Spinal cord (tissue), 10 donors: ENCODE measurements around the gene AXIN2. TPM values are rescaled to one million over a fixed set of nuclear protein-coding genes. Genes with fewer than 3 reads are reported as not detected.

Experiments used
- DNase-seq, 6 donors: peaks; one replicate each; pipeline versions ENCODE4 v3.0.0 to v3.0.0-alpha.2; 2013 to 2015; ENCODE audit warnings: low spot score in 6 of 6, low read depth in 4 of 6
- H3K27ac ChIP-seq: one replicate; pipeline ENCODE4 v1.5.1; 2013; ENCODE audit warnings: low read depth, low read length, control low read depth
- H3K27me3 ChIP-seq: one replicate; pipeline ENCODE4 v1.6.1; 2013; ENCODE audit warnings: low read length; ENCODE audit not compliant: control insufficient read depth, insufficient read depth
- H3K36me3 ChIP-seq: one replicate; pipeline ENCODE4 v1.6.1; 2013; ENCODE audit warnings: low read length; ENCODE audit not compliant: control insufficient read depth, insufficient read depth
- H3K4me1 ChIP-seq: one replicate; pipeline ENCODE4 v1.6.1; 2013; ENCODE audit warnings: low read length; ENCODE audit not compliant: control insufficient read depth, insufficient read depth
- H3K4me3 ChIP-seq: one replicate; pipeline ENCODE4 v1.5.1; 2013; ENCODE audit warnings: low read depth, low read length, control low read depth
- H3K9me3 ChIP-seq: one replicate; pipeline ENCODE4 v1.6.1; 2013; ENCODE audit warnings: low read length; ENCODE audit not compliant: control insufficient read depth, insufficient read depth
- whole genome bisulfite sequencing: methylation state at CpG from one replicate; pipeline ENCODE4 v1.1.5; 2013; ENCODE audit warnings: missing lambda C conversion rate; ENCODE audit not compliant: insufficient coverage; 5-methylcytosine and 5-hydroxymethylcytosine counted together
- polyA plus RNA-seq, 2 donors: library from polyadenylated mRNA; unstranded; fragments of 120-200 nt; gene quantifications; one replicate each; pipeline ENCODE4 v1.2.1, GENCODE V29; 2013; ENCODE audit not compliant: insufficient read length in 2 of 2
- total RNA-seq, 2 donors: library from RNA; depleted of rRNA in 1 of 2; stranded (reverse); fragments of 120-200 nt in 1 of 2; fragments of >200 nt in 1 of 2; gene quantifications; one replicate each; pipeline versions ENCODE4 v1.2.3 to v1.2.4, GENCODE V29; 2013 to 2014
- donor health status: healthy.

Gene AXIN2
- total and polyA plus RNA-seq, 4 donors = 17.4 to 51.4 (median 33.4) TPM

GRCh38 chr17:65595071-65595656 is 33.7 kb upstream of the AXIN2 start:
- no peaks in the 10 kb centered on the region for H3K9me3 ChIP-seq
- peaks cover 27% of the 10 kb centered on the region for H3K4me1 ChIP-seq
- no peak overlapping the region for H3K4me3 ChIP-seq
- peak overlapping the region; percentile 81 for H3K27ac ChIP-seq
- whole genome bisulfite sequencing = 42% methylated on average over 2 of the region's 4 CpGs
- H3K36me3 ChIP-seq = no peaks in the 10 kb centered on the region
- no peaks in the 10 kb centered on the region for H3K27me3 ChIP-seq
- no peak for DNase-seq

- H3K27ac ChIP-seq = peak overlapping the region; percentile 81
- H3K4me3 ChIP-seq = peak overlapping the region; percentile 26
- no peaks in the 10 kb centered on the region for H3K9me3 ChIP-seq
- H3K27me3 ChIP-seq = no peaks in the 10 kb centered on the region
- WGBS = 18% methylated on average over 12 of the region's 18 CpGs
- H3K36me3 ChIP-seq = no peaks in the 10 kb centered on the region
- DNase-seq = peak in 2 of 6 donors; percentile 44 to 83
- peaks cover 24% of the 10 kb centered on the region for H3K4me1 ChIP-seq
Measured at GRCh38 chr17:65593855-65594845, 32.7 kb upstream of the AXIN2 start.

GRCh38 chr17:65593092-65593854 is 31.8 kb upstream of the AXIN2 start:
- WGBS = 68% methylated on average over 12 of the region's 19 CpGs
- no peak overlapping the region for H3K4me3 ChIP-seq

GRCh38 chr17:65592125-65592965 is 30.9 kb upstream of the AXIN2 start:
- WGBS = 58% methylated on average over 5 of the region's 7 CpGs
- Histone ChIP-seq H3K27ac (peak overlapping the region; percentile 31), H3K4me1 (peaks cover 36% of the 10 kb centered on the region), H3K4me3 (no peak overlapping the region), H3K9me3 (no peaks in the 10 kb centered on the region), H3K27me3 (no peaks in the 10 kb centered on the region), H3K36me3 (no peaks in the 10 kb centered on the region)
- peak in 1 of 6 donors; percentile 30 for DNase-seq

More at GRCh38 chr17:65593092-65593854, 31.8 kb upstream of the AXIN2 start:
- Histone ChIP-seq H3K27me3 (no peaks in the 10 kb centered on the region), H3K36me3 (no peaks in the 10 kb centered on the region), H3K27ac (peak overlapping the region; percentile 81), H3K9me3 (no peaks in the 10 kb centered on the region), H3K4me1 (peaks cover 32% of the 10 kb centered on the region)
- no peak for DNase-seq

GRCh38 chr17:65589321-65589720 is 27.9 kb upstream of the AXIN2 start:
- no peaks in the 10 kb centered on the region for H3K27me3 ChIP-seq
- no peaks in the 10 kb centered on the region for H3K9me3 ChIP-seq
- peaks cover 41% of the 10 kb centered on the region for H3K4me1 ChIP-seq
- no peaks in the 10 kb centered on the region for H3K36me3 ChIP-seq
- DNase-seq = no peak
- no peak overlapping the region for H3K27ac ChIP-seq
- 88% methylated on average over 4 of the region's 5 CpGs for WGBS
- H3K4me3 ChIP-seq = no peak overlapping the region

GRCh38 chr17:65588181-65588808 is 26.8 kb upstream of the AXIN2 start:
- Histone ChIP-seq H3K27ac (no peak overlapping the region), H3K27me3 (no peaks in the 10 kb centered on the region), H3K4me3 (no peak overlapping the region), H3K9me3 (no peaks in the 10 kb centered on the region), H3K4me1 (peaks cover 48% of the 10 kb centered on the region), H3K36me3 (no peaks in the 10 kb centered on the region)
- 51% methylated on average over 9 of the region's 9 CpGs for WGBS
- DNase-seq = no peak

- Histone ChIP-seq H3K27ac (no peak overlapping the region), H3K4me1 (peaks cover 44% of the 10 kb centered on the region), H3K4me3 (no peak overlapping the region), H3K27me3 (no peaks in the 10 kb centered on the region), H3K9me3 (no peaks in the 10 kb centered on the region), H3K36me3 (no peaks in the 10 kb centered on the region)
- WGBS = 84% methylated on average over 5 of the region's 10 CpGs
- DNase-seq = no peak
Measured at GRCh38 chr17:65587534-65588180, 26.2 kb upstream of the AXIN2 start.

- DNase-seq = peak in 1 of 6 donors; percentile 11
- no peak overlapping the region for H3K27ac ChIP-seq
- no peaks in the 10 kb centered on the region for H3K9me3 ChIP-seq
- WGBS = 69% methylated on average over 6 of the region's 9 CpGs
- H3K4me3 ChIP-seq = no peak overlapping the region
- no peaks in the 10 kb centered on the region for H3K27me3 ChIP-seq
- H3K36me3 ChIP-seq = no peaks in the 10 kb centered on the region
- H3K4me1 ChIP-seq = peaks cover 36% of the 10 kb centered on the region
Measured at GRCh38 chr17:65586899-65587298, 25.5 kb upstream of the AXIN2 start.
